HCT116 (cell line): ENCODE data around the gene CDK4. TPM values are rescaled to one million over a fixed set of nuclear protein-coding genes. Genes with fewer than 3 reads are reported as not detected.

Experiments
- ATAC-seq: fragments of 200-7000 bp; cut with Tn5 transposase; 2 replicates; pipeline ENCODE4 v1.9.1; 2020; ENCODE audit warnings: mild to moderate bottlenecking, moderate library complexity
- BruUV-seq: library from RNA; stranded (reverse); fragments of 400-500 nt; replicated peaks from 2 replicates; lab custom pipeline; 2021; lab: Mats Ljungman, UMichigan
- CTCF ChIA-PET: fragments of 300-600 bp; sonication (Branson Sonifier 250); formaldehyde crosslinking; loops from one replicate; lab custom pipeline; 2021; ENCODE audit warnings: antibody characterized with exemption; lab: Charles Lee
- POLR2A ChIA-PET: fragments of 300-600, 350-600 bp; sonication (Branson Sonifier 250); formaldehyde crosslinking; loops from one replicate; lab custom pipeline; 2021; ENCODE audit warnings: antibody characterized with exemption; lab: Charles Lee
- RAD21 ChIA-PET, 2 experiments: fragments of 300-600 bp; sonication (Branson Sonifier 250); formaldehyde crosslinking; loops; one replicate each; lab custom pipeline; 2023; ENCODE audit warnings: low total read pairs in 2 of 2; ENCODE audit not compliant: uncharacterized antibody in 2 of 2, unreplicated experiment in 2 of 2, low non-redundant PET in 1 of 2; lab: Charles Lee
- DNase-seq: peaks from one replicate; pipeline ENCODE4 v3.0.0-alpha.2; 2010; ENCODE audit warnings: low read depth, low spot score
- H2AFZ ChIP-seq: fragments of 200-600 bp; shearing (Covaris generic), sonication (generic); 2 replicates; pipeline ENCODE4 v1.6.1; 2017; ENCODE audit warnings: low read depth, mixed run types, mixed read lengths, antibody characterized with exemption, low read length; ENCODE audit not compliant: poor library complexity, severe bottlenecking
- H3K27ac ChIP-seq: 2 replicates; pipeline ENCODE4 v1.5.1; 2012; ENCODE audit warnings: low read depth, low read length
- H3K27me3 ChIP-seq: fragments of 200-600 bp; sonication (generic); 2 replicates; pipeline ENCODE4 v1.6.1; 2016; ENCODE audit warnings: mixed run types, low read length, mixed read lengths; ENCODE audit not compliant: insufficient read depth
- H3K36me3 ChIP-seq, 2 experiments: fragments of 200-500 bp in 1 of 2; fragments of 200-600 bp in 1 of 2; sonication (Bioruptor generic) in 1 of 2; sonication (generic) in 1 of 2; 2 replicates each; pipeline versions ENCODE4 v1.5.1 to v1.6.1; 2014 to 2016; ENCODE audit warnings: low read length in 2 of 2, inconsistent platforms in 1 of 2, mixed read lengths in 1 of 2, mixed run types in 1 of 2; ENCODE audit not compliant: insufficient read depth in 2 of 2, control insufficient read depth in 1 of 2
- H3K4me1 ChIP-seq, 2 experiments: fragments of 200-600 bp in 1 of 2; sonication (generic) in 1 of 2; 2 replicates each; pipeline versions ENCODE4 v1.5.1 to v1.6.1; 2012 to 2017; ENCODE audit warnings: low read length in 2 of 2, inconsistent platforms in 1 of 2, mild to moderate bottlenecking in 1 of 2, mixed read lengths in 1 of 2, mixed run types in 1 of 2, moderate library complexity in 1 of 2; ENCODE audit not compliant: insufficient read depth in 2 of 2, control insufficient read depth in 1 of 2
- H3K4me2 ChIP-seq: fragments of 200-600 bp; sonication (generic); 2 replicates; pipeline ENCODE4 v1.6.1; 2017; ENCODE audit warnings: mixed run types, low read length, mixed read lengths
- H3K4me3 ChIP-seq, 2 experiments: fragments of 200-600 bp in 1 of 2; sonication (generic) in 1 of 2; replicated peaks in 1 of 2; 2 replicates each; pipeline ENCODE4 v1.5.1; 2011 to 2016; ENCODE audit warnings: low read length in 2 of 2, control low read depth in 1 of 2, low read depth in 1 of 2, mild to moderate bottlenecking in 1 of 2, mixed read lengths in 1 of 2, mixed run types in 1 of 2
- H3K79me2 ChIP-seq: fragments of 200-600 bp; sonication (generic); 2 replicates; pipeline ENCODE4 v1.6.1; 2017; ENCODE audit warnings: mild to moderate bottlenecking, mixed run types, low read length, moderate library complexity, mixed read lengths; ENCODE audit not compliant: insufficient read depth
- H3K9ac ChIP-seq: fragments of 200-600 bp; sonication (generic); 2 replicates; pipeline ENCODE4 v1.6.1; 2016; ENCODE audit warnings: low read length, mixed read lengths
- H3K9me2 ChIP-seq: fragments of 200-600 bp; sonication (generic), shearing (Covaris generic); 2 replicates; pipeline ENCODE4 v1.6.1; 2017; ENCODE audit warnings: mixed run types, mild to moderate bottlenecking, moderate library complexity; ENCODE audit not compliant: insufficient read depth
- H3K9me3 ChIP-seq, 2 experiments: fragments of 200-500 bp in 1 of 2; fragments of 200-600 bp in 1 of 2; sonication (Bioruptor generic) in 1 of 2; sonication (generic) in 1 of 2; 2 replicates each; pipeline ENCODE4 v1.6.1; 2014 to 2017; ENCODE audit warnings: low read length in 2 of 2, mixed read lengths in 2 of 2, inconsistent platforms in 1 of 2, low read depth in 1 of 2, mild to moderate bottlenecking in 1 of 2, mixed run types in 1 of 2, moderate library complexity in 1 of 2; ENCODE audit not compliant: control insufficient read depth in 1 of 2, insufficient read depth in 1 of 2
- H4K20me1 ChIP-seq: fragments of 200-600 bp; sonication (generic), shearing (Covaris generic); 2 replicates; pipeline ENCODE4 v1.6.1; 2017; ENCODE audit warnings: mixed run types, mild to moderate bottlenecking, moderate library complexity; ENCODE audit not compliant: insufficient read depth
- CBX3 ChIP-seq: IDR thresholded peaks from 2 replicates; pipeline ENCODE4 v1.6.1; 2012; ENCODE audit warnings: low read depth
- CEBPB ChIP-seq: IDR thresholded peaks from 2 replicates; pipeline ENCODE4 v1.6.1; 2012; ENCODE audit warnings: low read depth
- CTCF ChIP-seq, 3 experiments: fragments of 200-600 bp in 1 of 3; sonication (generic) in 1 of 3; IDR thresholded peaks in 2 of 3; conservative IDR thresholded peaks in 1 of 3; 2 replicates each; pipeline ENCODE4 v1.5.1; 2012 to 2017; ENCODE audit warnings: low read depth in 2 of 3, low read length in 2 of 3, antibody characterized with exemption in 1 of 3, borderline replicate concordance in 1 of 3, control low read depth in 1 of 3, mild to moderate bottlenecking in 1 of 3, mixed read lengths in 1 of 3, mixed run types in 1 of 3, moderate library complexity in 1 of 3; ENCODE audit not compliant: insufficient read depth in 1 of 3
- EGR1 ChIP-seq: IDR thresholded peaks from 2 replicates; pipeline ENCODE4 v1.6.1; 2012; ENCODE audit warnings: low read depth
- ELF1 ChIP-seq: IDR thresholded peaks from 2 replicates; pipeline ENCODE4 v1.6.1; 2012; ENCODE audit warnings: low read depth, borderline replicate concordance
- EZH2phosphoT487 ChIP-seq: fragments of 200-600 bp; IDR thresholded peaks from 2 replicates; pipeline ENCODE4 v1.6.1; 2018; ENCODE audit warnings: antibody characterized with exemption, borderline replicate concordance
- FOSL1 ChIP-seq: IDR thresholded peaks from 2 replicates; pipeline ENCODE4 v1.6.1; 2012; ENCODE audit warnings: low read depth
- JUND ChIP-seq: IDR thresholded peaks from 2 replicates; pipeline ENCODE4 v1.6.1; 2012
- MAX ChIP-seq: IDR thresholded peaks from 2 replicates; pipeline ENCODE4 v1.6.1; 2012
- POLR2A ChIP-seq: IDR thresholded peaks from 2 replicates; pipeline ENCODE4 v1.7.0; 2011; ENCODE audit warnings: borderline replicate concordance; ENCODE audit not compliant: insufficient read depth, insufficient read length; ENCODE audit errors: extremely low read depth
- POLR2AphosphoS5 ChIP-seq: IDR thresholded peaks from 2 replicates; pipeline ENCODE4 v1.6.1; 2011; ENCODE audit warnings: mild to moderate bottlenecking, low read depth, low read length, moderate library complexity
- RAD21 ChIP-seq: IDR thresholded peaks from 2 replicates; pipeline ENCODE4 v1.6.1; 2012; ENCODE audit warnings: low read depth, mild to moderate bottlenecking
- REST ChIP-seq: IDR thresholded peaks from 2 replicates; pipeline ENCODE4 v1.6.1; 2012; ENCODE audit warnings: low read depth
- SRF ChIP-seq: IDR thresholded peaks from 2 replicates; pipeline ENCODE4 v1.6.1; 2012; ENCODE audit warnings: low read depth
- TCF7L2 ChIP-seq: IDR thresholded peaks from 2 replicates; pipeline ENCODE4 v1.7.0; 2011; ENCODE audit warnings: borderline replicate concordance, inconsistent platforms; ENCODE audit not compliant: insufficient read depth, insufficient read length; ENCODE audit errors: extremely low read depth
- YY1 ChIP-seq: IDR thresholded peaks from 2 replicates; pipeline ENCODE4 v1.6.1; 2011; ENCODE audit warnings: low read length, low read depth, moderate library complexity, mild to moderate bottlenecking; ENCODE audit not compliant: insufficient replicate concordance; ENCODE audit errors: extremely low read depth
- ZFX ChIP-seq: fragments of 450-650 bp; IDR thresholded peaks from 2 replicates; pipeline ENCODE4 v1.6.1; 2017
- ZNF274 ChIP-seq: fragments of 200-500 bp; sonication (Bioruptor generic); IDR thresholded peaks from 2 replicates; pipeline ENCODE4 v1.6.1; 2014; ENCODE audit warnings: mild to moderate bottlenecking, low read depth, low read length, inconsistent platforms
- intact Hi-C: fragments of 100-400 bp; cut with micrococcal nuclease; formaldehyde crosslinking; loops from 2 replicates; pipeline ENCODE4 v1.10.0; 2022
- total RNA-seq: library from RNA; stranded (reverse); gene quantifications from one replicate; pipeline ENCODE4 v1.2.1, GENCODE V29; 2021; ENCODE audit not compliant: unreplicated experiment

CDK4 gene
- total RNA-seq, 1 experiment from 2014 or later: 206 TPM

- H4K20me1 ChIP-seq: no peaks in the 10 kb centered on the region
- H3K9ac ChIP-seq: no peak overlapping the region
- POLR2A ChIA-PET: interaction anchor here (1.1 kb wide), 1 partner anchor 9 kb away, joined by 3 read pairs; no protein-coding TSS in a partner anchor
- H3K4me3 ChIP-seq: no peak overlapping the region
- TF ChIP-seq RAD21 (no peak), ELF1 (no peak), REST (no peak), TCF7L2 (no peak), ZNF274 (no peak), ZFX (no peak), CBX3 (no peak), MAX (no peak), CTCF (IDR thresholded peaks at IDR 0.05 in 2 of 3, conservative IDR thresholded peaks at IDR 0.05 in 1 of 3; ENCODE audit: borderline replicate concordance in 1 of 3, insufficient read depth in 1 of 3, low read depth in 2 of 3, low read length in 2 of 3) (no peak), POLR2AphosphoS5 (no peak), EGR1 (no peak), EZH2phosphoT487 (no peak), FOSL1 (no peak), SRF (no peak), JUND (no peak), POLR2A (no peak), YY1 (no peak), CEBPB (no peak)
- BruUV-seq: no TSS peak
- H3K36me3 ChIP-seq: peaks cover 27 to 30% of the 10 kb centered on the region in 2 experiments; a peak in 3 of 4 replicates
- RAD21 ChIA-PET: no interaction called here
- DNase-seq (no peak), ATAC-seq (no peak)
- peaks cover 10% of the 10 kb centered on the region for H3K79me2 ChIP-seq
- no peaks in the 10 kb centered on the region for H3K9me3 ChIP-seq
- H3K27me3 ChIP-seq: no peaks in the 10 kb centered on the region
- no peak overlapping the region for H3K27ac ChIP-seq
- peaks cover 0 to 8% of the 10 kb centered on the region in 2 experiments; a peak in 2 of 4 replicates for H3K4me1 ChIP-seq
- no peaks in the 10 kb centered on the region for H3K9me2 ChIP-seq
- intact Hi-C loops: no loop called here
- H2AFZ ChIP-seq: no peak overlapping the region
- CTCF ChIA-PET: interaction anchor here (1.0 kb wide), 1 partner anchor 14 kb away, joined by 3 read pairs; no protein-coding TSS in a partner anchor
- no peak overlapping the region for H3K4me2 ChIP-seq
Measured at GRCh38 chr12:57796996-57797395, 44.9 kb upstream of the CDK4 start.
